Measurements from ENCODE around the gene RRH.

- TF ChIP-seq CTCF (IDR thresholded peaks at IDR 0.05; ENCODE audit: insufficient read depth, low read length, poor library complexity, severe bottlenecking) (no peak), EZH2phosphoT487 (conservative IDR thresholded peaks at IDR 0.05; ENCODE audit: low read length) (no peak)
Measured at GRCh38 chr4:109810552-109811387, 17.0 kb upstream of the RRH start.
